Measurements from ENCODE around the gene RPS19. TPM values are rescaled to one million over a fixed set of nuclear protein-coding genes. Genes with fewer than 3 reads are reported as not detected.

The RPS19 gene
- total RNA-seq, 4 donors from 2014 or later: 180 to 636 (median 401) TPM

DNA sequence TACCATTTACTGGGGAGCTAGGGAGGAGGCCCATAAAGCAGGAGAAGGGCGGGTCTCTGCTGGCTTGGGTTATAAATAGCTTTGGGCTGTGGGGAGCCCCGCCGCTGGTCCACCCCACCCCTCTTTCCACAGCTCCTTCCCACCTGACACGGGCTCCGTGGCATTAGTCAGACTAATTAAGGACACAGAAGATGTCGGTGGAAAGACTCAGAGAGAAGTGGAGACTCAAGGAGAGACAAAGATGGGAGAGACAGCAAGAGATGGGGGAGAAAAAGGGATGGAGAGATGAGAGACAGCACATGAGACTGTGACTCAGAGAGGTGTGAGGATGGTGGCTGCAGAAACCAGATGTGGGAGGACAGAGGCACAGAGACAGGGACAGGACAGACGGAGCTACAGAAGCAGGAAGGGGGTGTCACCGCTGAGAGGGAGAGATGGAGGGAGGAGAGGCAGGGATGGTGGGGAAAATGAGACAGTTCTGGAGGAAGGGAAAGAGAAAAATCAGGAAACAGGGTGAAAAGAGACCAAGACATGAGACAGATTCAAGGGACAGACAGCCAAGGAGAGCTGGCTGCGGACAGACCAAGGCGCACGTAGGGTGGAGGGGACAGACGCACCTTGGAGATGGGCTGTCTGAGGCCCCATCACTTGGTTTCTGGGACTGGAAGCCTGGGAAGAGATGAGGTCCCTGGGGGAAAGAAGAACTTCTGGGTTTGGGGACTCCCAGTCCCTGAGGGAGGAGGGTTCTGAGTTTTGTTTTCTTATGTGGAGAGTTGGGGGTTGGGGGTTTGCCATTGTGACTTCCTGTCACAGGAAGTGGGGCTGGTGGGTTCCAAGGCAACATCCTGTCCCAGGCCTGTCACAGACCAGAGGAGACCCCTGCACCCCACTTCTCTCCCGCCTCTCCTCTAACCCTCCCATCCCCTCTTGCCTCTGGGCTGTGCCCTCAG, 27.0 kb downstream of the RPS19 start:
- in situ Hi-C loops (cut with MboI; ENCODE audit: low sequenced_read_pairs in 4 of 4): no loop called here
- peaks cover 16 to 18% of the 10 kb centered on the region in 2 donors for H3K4me1 ChIP-seq

DNA sequence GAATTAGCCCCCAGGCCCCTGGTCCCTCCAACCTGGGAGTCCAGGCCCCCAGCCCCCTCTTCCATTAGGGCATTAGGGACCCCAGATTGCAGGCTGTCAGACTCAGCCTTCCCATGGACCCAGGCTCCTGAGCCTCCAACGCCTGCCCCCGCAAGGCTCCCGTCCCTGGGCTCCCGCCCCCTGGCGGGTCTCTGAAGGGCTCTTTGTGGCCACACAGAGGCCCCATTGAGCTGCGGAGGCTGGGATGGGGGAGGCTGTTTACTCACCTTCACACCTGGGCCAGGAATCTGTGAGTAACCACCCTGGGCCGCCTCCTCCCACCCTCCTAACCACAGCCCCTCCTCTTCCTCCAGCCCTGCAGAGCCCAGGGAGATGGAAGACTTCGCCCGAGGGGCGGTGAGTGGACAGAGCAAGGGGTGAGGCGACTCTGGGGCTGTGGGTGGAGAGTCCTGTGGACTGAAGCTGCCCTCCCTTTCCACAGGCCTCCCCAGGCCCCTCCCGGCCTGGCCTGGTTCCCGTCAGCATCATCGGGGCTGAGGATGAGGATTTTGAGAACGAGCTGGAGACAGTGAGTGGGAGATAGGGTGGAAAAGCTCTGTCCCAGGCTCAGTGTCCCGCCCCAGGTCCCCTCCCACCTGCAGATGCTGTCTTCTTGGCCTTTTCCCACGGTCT, 27.8 kb downstream of the RPS19 start:
- Histone ChIP-seq H3K4me3 (no peak overlapping the region), H3K36me3 (peaks cover 0 to 21% of the 10 kb centered on the region in 2 donors), H3K4me1 (peaks cover 12 to 16% of the 10 kb centered on the region in 2 donors), H3K27me3 (no peaks in the 10 kb centered on the region), H3K9me3 (no peaks in the 10 kb centered on the region), H3K27ac (no peak overlapping the region)
- ATAC-seq (no peak), DNase-seq (no peak)
- intact Hi-C loops (cut with DNase I; ENCODE audit: low total_unique reads) (loop anchor here (10.0 kb wide), 1 partner anchor 1603 kb away; the partner anchor contains the start of gene AKT2), in situ Hi-C loops (cut with MboI; ENCODE audit: low sequenced_read_pairs in 4 of 4) (no loop called here)
- no peak for TF ChIP-seq POLR2A (IDR thresholded peaks at IDR 0.05)
- TF ChIP-seq, protein P1, sequence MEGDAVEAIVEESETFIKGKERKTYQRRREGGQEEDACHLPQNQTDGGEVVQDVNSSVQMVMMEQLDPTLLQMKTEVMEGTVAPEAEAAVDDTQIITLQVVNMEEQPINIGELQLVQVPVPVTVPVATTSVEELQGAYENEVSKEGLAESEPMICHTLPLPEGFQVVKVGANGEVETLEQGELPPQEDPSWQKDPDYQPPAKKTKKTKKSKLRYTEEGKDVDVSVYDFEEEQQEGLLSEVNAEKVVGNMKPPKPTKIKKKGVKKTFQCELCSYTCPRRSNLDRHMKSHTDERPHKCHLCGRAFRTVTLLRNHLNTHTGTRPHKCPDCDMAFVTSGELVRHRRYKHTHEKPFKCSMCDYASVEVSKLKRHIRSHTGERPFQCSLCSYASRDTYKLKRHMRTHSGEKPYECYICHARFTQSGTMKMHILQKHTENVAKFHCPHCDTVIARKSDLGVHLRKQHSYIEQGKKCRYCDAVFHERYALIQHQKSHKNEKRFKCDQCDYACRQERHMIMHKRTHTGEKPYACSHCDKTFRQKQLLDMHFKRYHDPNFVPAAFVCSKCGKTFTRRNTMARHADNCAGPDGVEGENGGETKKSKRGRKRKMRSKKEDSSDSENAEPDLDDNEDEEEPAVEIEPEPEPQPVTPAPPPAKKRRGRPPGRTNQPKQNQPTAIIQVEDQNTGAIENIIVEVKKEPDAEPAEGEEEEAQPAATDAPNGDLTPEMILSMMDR (IDR thresholded peaks at IDR 0.05 in 4 of 5, conservative IDR thresholded peaks at IDR 0.05 in 1 of 5): no peak

More for the DNA sequence above, 27.0 kb downstream of the RPS19 start:
- intact Hi-C loops (cut with DNase I; ENCODE audit: low total_unique reads): loop anchor here (10.0 kb wide), 1 partner anchor 1602 kb away; the partner anchor contains the start of gene AKT2
- Histone ChIP-seq H3K27ac (no peak overlapping the region), H3K36me3 (peaks cover 0 to 13% of the 10 kb centered on the region in 2 donors), H3K9me3 (no peaks in the 10 kb centered on the region), H3K4me3 (no peak overlapping the region), H3K27me3 (no peaks in the 10 kb centered on the region)
- ATAC-seq (no peak), DNase-seq (no peak)
- TF ChIP-seq, protein P1 (IDR thresholded peaks at IDR 0.05 in 4 of 5, conservative IDR thresholded peaks at IDR 0.05 in 1 of 5): no peak
- TF ChIP-seq POLR2A (IDR thresholded peaks at IDR 0.05): no peak

DNA sequence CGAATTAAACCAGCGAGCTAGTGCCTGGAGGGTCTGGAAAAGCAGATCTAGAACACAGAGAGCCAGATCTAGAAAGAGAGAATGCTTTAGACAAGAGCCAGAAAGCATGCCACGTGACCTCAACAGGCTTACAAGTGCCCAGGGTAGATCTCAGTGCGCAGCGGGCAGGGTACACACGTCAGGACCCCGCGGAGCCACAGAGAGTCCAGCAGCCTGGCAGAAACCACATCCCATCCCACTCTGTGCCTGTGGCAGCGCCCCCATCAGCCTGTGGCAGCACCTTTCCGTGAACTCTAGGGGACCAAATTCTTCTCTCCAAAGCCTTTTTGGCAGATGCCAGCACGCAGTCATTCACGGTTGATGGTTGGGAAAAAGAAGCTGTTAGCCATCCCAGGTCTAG, 28.9 kb downstream of the RPS19 start:
- no peak for ATAC-seq
- Histone ChIP-seq H3K4me3 (no peak overlapping the region), H3K36me3 (peaks cover 0 to 22% of the 10 kb centered on the region in 2 donors), H3K4me1 (peaks cover 12 to 16% of the 10 kb centered on the region in 2 donors), H3K27me3 (no peaks in the 10 kb centered on the region), H3K9me3 (no peaks in the 10 kb centered on the region), H3K27ac (no peak overlapping the region)
- TF ChIP-seq, protein P1 (IDR thresholded peaks at IDR 0.05 in 4 of 5, conservative IDR thresholded peaks at IDR 0.05 in 1 of 5): no peak
- no peak for TF ChIP-seq POLR2A (IDR thresholded peaks at IDR 0.05)
- intact Hi-C loops (cut with DNase I; ENCODE audit: low total_unique reads) (loop anchor here (10.0 kb wide), 1 partner anchor 1604 kb away; the partner anchor contains the start of gene AKT2), in situ Hi-C loops (cut with MboI; ENCODE audit: low sequenced_read_pairs in 4 of 4) (no loop called here)
- DNase-seq: no peak

DNA sequence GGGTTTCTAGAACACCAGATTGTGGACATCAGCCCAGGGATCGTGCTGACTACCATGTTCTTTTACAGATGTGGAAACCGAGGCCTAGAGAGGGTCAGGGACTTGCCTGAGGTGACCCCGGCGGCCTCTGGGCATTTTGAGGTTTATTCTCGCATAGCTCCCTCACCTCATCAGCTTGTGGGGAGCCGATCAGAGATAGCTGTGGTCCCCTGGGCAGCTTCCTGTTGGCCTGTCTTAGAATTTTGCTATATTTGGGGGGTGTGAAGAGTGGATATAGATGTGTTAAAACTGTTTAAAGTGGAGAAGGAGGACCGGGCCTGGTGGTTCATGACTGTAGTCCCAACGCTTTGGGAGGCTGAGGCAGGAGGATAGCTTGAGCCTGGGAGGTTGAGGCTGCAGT, 29.8 kb downstream of the RPS19 start:
- no peaks in the 10 kb centered on the region for H3K9me3 ChIP-seq
- ATAC-seq (no peak), DNase-seq (no peak)
- H3K36me3 ChIP-seq: peaks cover 0 to 27% of the 10 kb centered on the region in 2 donors
- intact Hi-C loops (cut with DNase I; ENCODE audit: low total_unique reads): loop anchor here (10.0 kb wide), 1 partner anchor 1605 kb away; the partner anchor contains the start of gene AKT2
- no peaks in the 10 kb centered on the region for H3K27me3 ChIP-seq
- H3K4me1 ChIP-seq: peaks cover 7 to 11% of the 10 kb centered on the region in 2 donors
- H3K27ac ChIP-seq: no peak overlapping the region
- in situ Hi-C loops (cut with MboI; ENCODE audit: low sequenced_read_pairs in 4 of 4): no loop called here
- no peak for TF ChIP-seq POLR2A (IDR thresholded peaks at IDR 0.05)
- TF ChIP-seq, protein P1 (IDR thresholded peaks at IDR 0.05 in 4 of 5, conservative IDR thresholded peaks at IDR 0.05 in 1 of 5): no peak
- H3K4me3 ChIP-seq: no peak overlapping the region

All from gastrocnemius medialis (tissue), 4 donors.